22Rv1 (cell line): Measurements from ENCODE around the gene MOK.
"Not testable (repeated sequence)": the region's sequence is repeated elsewhere in the genome, so short reads cannot be mapped to it uniquely, and the experiment has no call there.

Experiments used
- H3K27ac ChIP-seq: fragments of 450-650 bp; 2 replicates; pipeline ENCODE4 v1.5.1; 2017
- ZFX ChIP-seq: fragments of 450-650 bp; IDR thresholded peaks from 2 replicates; pipeline ENCODE4 v1.6.1; 2017; ENCODE audit warnings: antibody characterized with exemption, borderline replicate concordance
- TF ChIP-seq, protein P1 (sequence below): fragments of 450-650 bp; IDR thresholded peaks from 2 replicates; pipeline ENCODE4 v1.5.1; 2017; ENCODE audit warnings: mild to moderate bottlenecking

MOK gene, protein sequence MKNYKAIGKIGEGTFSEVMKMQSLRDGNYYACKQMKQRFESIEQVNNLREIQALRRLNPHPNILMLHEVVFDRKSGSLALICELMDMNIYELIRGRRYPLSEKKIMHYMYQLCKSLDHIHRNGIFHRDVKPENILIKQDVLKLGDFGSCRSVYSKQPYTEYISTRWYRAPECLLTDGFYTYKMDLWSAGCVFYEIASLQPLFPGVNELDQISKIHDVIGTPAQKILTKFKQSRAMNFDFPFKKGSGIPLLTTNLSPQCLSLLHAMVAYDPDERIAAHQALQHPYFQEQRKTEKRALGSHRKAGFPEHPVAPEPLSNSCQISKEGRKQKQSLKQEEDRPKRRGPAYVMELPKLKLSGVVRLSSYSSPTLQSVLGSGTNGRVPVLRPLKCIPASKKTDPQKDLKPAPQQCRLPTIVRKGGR

DNA sequence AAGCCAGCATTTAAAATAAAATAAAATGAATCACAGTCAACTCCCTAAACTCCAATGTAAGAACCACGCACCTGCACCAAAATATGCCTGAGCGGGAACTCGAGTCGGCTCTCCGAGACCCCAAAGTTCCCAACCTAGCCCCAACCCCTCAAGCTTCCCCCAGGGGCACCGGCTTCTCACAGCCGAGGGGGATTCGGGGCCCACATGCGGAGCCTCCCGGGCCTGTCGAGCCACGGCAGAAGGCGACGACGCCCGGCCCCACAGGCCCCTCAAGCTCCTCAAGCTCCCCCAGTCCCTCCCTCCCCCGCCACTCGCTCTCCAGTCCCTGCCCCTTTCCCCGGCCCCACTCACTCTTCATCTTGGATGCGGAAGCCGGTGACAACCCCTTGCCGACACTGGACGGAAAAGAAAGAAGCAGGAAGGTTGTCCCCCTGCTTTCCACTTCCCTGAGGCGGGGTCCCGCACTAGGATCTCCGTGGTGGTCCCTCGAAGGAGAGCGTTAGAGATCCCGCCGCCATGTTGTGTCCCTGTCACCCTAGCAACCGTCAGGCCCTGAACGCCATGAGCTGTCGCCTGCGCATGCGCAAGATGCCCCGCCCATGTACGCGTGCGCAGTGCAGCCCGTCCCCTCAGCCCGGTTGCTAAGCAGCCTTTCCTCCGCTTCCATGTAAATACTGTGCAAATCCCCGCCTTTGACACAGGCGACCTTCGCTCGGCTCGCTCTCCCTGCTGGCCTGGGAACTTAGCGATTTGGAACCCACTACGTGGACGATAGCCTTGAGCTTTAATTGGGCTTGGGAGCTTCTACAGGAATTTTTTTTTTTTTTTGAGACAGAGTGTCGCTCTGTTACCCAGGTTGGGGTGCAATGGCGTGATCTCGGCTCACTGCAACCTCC is at the start of gene MOK:
Gene MOK, minus strand, starts transcription at position 554 of the 896 bp plus-strand sequence. Its CDS starts 196 bp downstream, at position 358.
- TF ChIP-seq, protein P1, sequence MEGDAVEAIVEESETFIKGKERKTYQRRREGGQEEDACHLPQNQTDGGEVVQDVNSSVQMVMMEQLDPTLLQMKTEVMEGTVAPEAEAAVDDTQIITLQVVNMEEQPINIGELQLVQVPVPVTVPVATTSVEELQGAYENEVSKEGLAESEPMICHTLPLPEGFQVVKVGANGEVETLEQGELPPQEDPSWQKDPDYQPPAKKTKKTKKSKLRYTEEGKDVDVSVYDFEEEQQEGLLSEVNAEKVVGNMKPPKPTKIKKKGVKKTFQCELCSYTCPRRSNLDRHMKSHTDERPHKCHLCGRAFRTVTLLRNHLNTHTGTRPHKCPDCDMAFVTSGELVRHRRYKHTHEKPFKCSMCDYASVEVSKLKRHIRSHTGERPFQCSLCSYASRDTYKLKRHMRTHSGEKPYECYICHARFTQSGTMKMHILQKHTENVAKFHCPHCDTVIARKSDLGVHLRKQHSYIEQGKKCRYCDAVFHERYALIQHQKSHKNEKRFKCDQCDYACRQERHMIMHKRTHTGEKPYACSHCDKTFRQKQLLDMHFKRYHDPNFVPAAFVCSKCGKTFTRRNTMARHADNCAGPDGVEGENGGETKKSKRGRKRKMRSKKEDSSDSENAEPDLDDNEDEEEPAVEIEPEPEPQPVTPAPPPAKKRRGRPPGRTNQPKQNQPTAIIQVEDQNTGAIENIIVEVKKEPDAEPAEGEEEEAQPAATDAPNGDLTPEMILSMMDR, result no peak
- no peak for TF ChIP-seq ZFX

DNA sequence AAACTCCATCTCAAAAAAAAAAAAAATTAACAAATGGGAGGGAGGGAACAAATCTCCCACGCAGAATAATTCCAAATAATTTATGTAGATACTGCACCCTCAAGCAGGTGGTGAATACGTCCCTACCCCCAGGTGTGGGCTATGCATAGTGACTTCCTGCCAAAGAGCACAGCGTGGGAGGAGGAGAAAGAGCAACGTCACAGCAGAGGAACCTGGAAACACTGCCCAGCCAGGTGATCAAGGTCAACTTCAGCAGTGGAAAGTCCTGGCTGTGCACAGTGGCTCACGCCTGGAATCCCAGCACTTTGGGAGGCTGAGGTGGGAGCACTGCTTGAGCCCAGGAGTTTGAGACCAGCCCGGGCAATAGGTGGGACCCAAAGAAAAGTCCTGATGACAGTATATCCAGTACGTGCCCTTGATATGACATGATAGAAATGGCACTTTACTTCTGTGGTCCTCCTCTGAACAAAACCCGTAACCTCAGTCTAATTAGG is 48.2 kb upstream of the MOK start:
- TF ChIP-seq, protein P1, result no peak
- TF ChIP-seq ZFX, result no peak
- no peak overlapping the region for H3K27ac ChIP-seq

More for the DNA sequence above, at the start of gene MOK:
- peak within 1 kb of the TSS; percentile 46; the same call in 1 of the 2 replicates for H3K27ac ChIP-seq

DNA sequence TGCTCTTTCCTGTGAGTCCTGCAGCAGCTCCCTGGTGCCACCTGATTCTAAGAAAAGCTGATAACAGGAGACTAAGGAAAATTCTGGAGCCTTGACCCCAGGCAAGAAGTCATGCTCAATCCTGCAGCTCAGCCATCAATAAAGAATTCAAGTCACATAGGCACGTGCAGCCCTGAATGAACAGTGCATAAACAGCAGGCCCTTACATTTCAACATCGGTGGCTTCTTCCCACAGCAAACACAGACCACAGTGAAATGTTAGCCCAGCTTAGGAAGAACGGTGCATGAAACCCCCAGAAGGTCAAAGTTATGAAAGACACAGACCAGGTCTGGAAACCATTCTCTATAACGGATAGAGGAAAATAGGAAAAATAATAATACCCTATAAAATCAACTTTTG is 47.2 kb upstream of the MOK start:
- H3K27ac ChIP-seq, result no peak overlapping the region
- TF ChIP-seq ZFX, result no peak
- TF ChIP-seq, protein P1, result no peak

DNA sequence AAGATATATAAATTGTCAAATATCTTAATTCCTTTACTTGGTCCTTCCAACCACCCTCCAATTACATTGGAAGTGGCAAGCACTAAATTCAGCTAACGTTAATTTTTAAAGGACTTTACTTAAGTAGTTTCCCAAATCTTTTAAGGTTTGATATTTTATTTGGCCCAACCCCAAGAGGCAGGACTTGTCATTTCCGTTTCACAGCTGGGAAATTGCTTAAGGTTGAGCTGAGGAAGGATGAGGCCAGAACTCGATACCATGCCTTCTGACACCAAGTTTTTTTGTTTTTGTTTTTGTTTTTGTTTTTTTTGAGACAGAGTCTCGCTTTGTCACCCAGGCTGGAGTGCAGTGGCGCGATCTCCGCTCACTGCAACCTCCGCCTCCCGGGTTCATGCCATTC is 46.6 kb upstream of the MOK start:
- not testable (repeated sequence) for H3K27ac ChIP-seq

DNA sequence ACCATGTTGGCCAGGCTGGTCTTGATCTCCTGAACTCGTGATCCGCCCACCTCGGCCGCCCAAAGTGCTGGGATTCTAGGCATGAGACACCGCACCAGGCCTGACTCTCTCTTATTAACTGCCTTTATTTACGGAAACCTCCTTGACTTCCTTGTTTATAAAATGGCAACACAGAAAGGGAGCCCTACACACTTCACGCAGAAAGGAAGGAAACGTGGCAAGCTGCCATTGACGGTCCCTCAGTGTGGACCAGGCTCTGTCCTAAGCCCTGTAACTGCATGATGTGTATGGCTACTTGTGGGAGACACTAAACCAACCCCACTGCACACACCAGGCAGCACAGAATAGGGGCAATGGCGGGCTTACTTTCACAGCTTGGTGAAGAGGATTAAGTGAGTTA is 46.1 kb upstream of the MOK start:
- TF ChIP-seq, protein P1, result no peak
- no peak for TF ChIP-seq ZFX

DNA sequence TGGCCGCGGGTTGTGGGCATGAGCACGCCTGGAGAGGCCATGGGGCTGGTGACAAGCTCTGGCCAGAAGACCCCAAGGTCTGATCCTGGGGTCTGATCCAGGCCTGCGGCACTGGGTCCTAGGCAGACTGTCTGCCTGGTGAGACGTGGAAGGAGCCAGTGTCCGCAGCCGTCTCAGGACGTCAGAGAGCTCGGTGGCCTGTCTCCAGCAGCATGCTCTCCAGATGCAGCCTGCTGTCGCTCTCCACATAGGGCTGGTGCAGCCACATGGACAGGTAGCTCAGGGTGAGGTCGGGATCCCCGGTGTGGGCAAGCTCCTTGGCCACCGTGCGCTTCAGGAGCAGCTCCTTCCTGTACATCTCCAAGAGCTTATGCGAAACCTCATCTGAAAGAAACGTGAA is 43.4 kb upstream of the MOK start:
- TF ChIP-seq, protein P1, result no peak
- TF ChIP-seq ZFX, result no peak
- no peak overlapping the region for H3K27ac ChIP-seq

More for the DNA sequence above, 46.1 kb upstream of the MOK start:
- H3K27ac ChIP-seq, result no peak overlapping the region

DNA sequence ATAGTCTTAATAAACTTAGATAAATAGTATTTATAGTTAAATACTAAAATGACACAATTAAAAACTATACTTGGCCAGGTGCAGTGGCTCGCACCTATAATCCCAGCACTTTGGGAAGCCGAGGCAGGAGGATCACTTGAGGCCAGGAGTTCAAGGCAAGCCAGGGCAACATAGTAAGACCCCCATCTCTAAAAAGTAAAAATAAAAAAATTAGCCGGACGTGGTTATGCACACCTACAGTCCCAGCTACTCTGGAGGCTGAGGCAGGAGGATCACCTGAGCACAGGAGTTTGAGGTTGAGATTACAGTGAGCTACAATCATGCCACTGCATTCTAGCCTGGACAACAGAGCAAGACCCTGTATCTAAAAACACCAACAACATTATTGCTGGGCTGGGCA is 41.7 kb upstream of the MOK start:
- no peak for TF ChIP-seq ZFX
- TF ChIP-seq, protein P1, result no peak
- H3K27ac ChIP-seq, result no peak overlapping the region
